HG03457 (cell line): ENCODE data around the gene GNAL.

Experiments used
- ATAC-seq: cut with Tn5 transposase; IDR thresholded peaks from one replicate; pipeline ENCODE4 v1.9.1; 2021; ENCODE audit warnings: moderate number of reproducible peaks; ENCODE audit not compliant: unreplicated experiment

GNAL gene

DNA sequence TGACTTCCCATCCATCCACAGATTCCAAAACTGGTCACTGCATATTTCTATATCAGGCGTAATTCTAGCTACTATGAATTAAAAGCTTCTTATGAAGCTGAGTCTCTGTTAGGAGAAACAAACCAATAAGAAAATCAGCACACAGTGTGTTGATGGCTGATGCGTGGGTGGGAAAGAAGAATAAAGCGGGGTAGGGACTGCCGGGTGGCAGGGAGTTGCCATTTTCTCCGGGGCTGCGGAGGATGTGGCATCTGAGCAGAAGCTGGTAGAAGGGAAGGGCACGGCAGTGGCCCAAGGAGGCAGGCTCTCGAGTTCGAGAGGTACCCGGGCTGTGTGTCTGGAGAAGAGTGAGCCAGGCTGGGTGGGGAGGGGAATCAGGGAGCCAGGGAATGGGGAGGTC is 113.5 kb downstream of the GNAL start:
- no peak for ATAC-seq

DNA sequence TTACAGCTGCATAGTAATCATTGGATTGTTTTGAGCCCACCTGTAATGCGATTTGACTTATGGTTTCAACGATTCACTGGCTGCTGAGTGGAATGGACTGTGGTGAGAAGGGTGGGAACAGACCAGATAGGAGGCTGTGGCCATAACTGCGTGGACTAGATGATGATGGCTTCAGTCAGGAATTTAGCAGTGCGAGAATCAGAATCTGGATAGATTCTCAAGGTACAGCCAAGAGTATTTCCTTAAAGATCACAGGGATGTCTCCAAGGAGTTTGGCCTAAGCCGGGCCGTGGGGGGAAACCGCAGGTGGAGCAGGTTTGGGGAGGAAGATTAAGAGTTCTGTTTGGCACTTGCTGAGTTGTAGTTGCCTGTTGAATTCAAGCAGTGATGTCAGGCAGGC is 118.2 kb downstream of the GNAL start:
- no peak for ATAC-seq

DNA sequence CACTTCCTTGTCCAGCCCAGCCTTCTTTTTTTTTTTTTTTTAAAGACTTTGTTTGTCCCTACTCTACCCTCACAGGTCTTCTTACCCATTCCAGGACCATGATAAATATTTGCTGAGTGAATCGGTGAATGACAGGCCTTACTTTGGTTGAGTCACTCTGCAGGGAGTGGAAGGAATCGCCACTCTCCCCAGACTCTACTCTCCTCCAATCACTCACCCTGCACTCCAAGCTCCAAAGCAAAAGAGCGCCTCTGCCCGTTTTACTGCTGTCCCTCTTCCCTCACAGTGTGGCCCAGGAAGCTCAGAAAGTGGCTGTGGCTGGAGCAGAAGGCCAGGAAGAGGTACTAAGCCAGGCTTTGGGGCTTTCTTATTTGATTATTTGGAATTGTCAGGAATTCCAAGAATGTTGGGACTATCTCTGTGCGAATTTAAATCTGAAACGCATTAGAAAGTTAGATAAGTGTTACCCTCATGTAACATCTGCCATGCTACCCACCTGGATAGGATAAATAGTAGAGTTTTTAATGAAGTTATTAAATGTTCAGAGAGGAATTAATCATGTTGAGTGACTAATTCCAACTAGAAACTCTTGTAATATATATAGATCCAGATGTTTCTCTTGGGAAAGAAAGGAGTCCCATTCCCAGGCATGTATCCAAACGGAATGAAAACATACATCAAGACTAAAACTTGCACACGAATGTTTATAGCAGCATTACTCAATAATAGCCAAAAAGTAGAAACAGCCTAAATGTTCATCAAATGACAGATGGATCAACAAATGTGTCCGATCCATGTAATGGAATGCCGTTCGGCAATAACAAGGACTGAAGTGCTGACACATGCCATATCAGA is 119.2 kb downstream of the GNAL start:
- ATAC-seq, result no peak

- ATAC-seq, result no peak
Observed at GRCh38 chr18:11809895-11810294, 120.8 kb downstream of the GNAL start.

GRCh38 chr18:11810379-11810778 is 121.3 kb downstream of the GNAL start:
- no peak for ATAC-seq

DNA sequence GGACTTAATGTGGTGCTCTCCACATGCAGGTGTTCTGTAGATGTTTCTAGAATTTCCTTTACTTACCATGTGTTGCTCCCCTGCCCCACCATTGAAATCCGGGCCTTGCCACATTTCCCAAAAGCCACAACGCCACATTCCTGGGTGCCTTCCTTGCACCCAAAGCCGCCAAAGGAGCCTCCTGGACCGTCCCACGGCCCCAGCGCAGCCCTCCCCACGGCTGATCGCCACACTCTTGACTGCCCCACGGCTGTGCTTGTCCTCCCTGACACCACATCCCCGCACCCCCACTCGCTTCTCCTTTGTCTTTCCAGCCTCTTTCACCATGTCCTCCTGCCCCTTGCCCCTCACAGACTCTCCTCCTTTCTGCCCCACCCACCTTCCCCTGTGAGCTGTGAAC is 121.9 kb downstream of the GNAL start:
- no peak for ATAC-seq

GRCh38 chr18:11817229-11817628 is 128.2 kb downstream of the GNAL start:
- ATAC-seq, result no peak

GRCh38 chr18:11818486-11819203 is 129.6 kb downstream of the GNAL start:
- ATAC-seq, result no peak

- ATAC-seq, result no peak
Observed at GRCh38 chr18:11819938-11820337, 130.9 kb downstream of the GNAL start.

DNA sequence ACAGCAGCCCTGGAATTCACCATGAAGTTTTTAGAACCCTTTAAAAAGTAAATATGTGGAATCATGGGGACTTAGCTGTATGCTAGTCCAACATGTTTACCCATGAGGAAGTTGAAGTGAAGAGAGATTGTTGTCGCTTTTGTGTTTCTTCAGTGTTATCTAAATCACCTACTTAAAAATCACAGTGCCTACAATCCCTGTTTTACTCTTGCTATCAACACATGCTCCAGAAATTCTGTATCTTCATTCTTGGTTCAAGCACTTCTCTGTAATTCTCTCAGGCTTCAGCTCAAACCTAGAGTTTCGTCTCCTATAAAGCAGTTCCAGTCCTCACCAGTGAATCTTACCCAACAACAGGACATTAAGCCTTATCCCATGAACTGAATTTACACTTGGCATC is 131.6 kb downstream of the GNAL start:
- no peak for ATAC-seq

DNA sequence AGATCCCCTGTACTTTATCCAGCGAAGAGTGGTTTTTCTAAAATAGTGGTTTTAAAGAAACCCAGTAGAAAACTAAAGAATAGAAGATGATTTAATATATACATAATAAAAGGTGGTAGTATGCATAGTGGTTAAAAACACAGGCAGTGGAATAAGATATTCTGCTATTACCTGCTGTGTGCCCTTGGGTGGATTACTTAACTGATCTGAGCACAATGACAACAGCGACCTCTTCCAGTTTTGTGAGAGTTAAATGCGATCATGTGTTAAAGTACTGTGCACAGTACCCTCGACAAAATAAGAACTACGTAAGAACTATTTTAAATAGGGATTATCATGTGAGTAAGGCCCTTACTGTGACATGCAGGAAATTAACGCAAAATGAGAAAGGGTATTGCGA is 132.1 kb downstream of the GNAL start:
- ATAC-seq, result no peak

DNA sequence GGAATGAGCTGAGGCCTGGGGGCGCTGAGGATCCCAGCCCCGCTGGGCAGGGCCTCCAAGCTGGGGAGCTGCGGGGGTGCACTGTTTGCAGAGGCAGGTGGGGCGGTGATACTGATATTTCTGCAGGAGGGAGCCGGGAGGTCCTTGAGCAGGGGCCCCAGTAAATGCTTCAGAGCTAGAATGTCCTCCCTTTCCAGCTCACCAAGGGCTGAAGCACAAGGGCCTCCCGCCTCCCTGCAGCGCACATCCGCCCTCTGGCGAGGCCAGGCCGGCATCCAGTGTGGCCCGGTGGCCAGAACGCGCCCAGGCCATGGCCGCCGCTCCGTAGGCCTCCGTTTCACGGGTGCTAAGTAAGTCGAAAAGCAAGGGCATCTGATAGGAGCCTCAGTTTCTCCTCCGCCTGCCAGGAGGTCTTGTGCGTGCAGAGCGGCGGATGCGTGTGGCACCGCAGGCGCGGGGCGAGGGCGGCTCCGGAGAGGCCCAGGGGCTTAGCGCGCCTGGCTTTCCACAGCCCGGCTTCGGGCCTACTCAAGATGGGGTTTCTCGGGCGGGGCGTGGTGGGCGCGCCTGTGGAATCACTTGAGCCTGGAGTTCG is 132.7 kb downstream of the GNAL start:
- ATAC-seq, result no peak

DNA sequence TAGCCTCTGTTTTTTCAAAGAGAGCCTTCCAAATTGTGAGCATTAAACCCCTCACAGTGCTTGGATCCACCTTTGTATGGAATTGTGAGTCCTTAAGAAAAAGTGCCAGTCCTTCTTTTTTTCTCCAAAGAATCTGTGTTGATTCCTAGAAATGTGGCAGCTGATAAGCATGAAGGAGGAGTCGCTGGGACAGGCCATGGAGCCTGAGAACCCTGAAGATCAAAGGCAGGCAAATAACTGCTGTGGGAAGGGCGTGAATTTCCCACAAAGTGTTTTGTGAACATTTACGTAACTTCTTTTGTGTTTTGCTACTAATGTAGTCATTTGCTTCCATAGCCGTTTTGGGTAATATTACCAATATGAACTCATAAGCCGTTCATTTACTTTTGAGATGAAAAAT is 134.5 kb downstream of the GNAL start:
- ATAC-seq, result no peak

DNA sequence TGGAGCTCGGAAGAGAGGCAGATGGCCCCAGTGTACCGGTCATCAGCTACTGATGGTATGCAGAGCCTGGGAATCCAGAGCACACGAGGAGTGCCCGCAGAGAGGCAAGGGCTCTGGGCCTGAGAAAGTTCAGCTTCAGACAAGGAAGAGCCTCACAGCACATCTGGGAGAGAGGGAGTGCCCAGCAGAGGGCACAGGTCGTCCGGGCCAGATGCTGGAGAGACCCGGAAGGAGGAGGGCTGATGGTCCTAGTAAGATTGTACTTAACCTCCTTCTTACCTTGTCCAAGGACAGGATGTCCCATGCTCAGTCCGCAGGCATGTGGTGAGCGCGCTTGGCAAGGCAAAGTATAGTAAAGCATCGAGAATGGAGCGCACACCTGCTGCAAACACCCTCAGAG is 137.8 kb downstream of the GNAL start:
- ATAC-seq, result no peak

DNA sequence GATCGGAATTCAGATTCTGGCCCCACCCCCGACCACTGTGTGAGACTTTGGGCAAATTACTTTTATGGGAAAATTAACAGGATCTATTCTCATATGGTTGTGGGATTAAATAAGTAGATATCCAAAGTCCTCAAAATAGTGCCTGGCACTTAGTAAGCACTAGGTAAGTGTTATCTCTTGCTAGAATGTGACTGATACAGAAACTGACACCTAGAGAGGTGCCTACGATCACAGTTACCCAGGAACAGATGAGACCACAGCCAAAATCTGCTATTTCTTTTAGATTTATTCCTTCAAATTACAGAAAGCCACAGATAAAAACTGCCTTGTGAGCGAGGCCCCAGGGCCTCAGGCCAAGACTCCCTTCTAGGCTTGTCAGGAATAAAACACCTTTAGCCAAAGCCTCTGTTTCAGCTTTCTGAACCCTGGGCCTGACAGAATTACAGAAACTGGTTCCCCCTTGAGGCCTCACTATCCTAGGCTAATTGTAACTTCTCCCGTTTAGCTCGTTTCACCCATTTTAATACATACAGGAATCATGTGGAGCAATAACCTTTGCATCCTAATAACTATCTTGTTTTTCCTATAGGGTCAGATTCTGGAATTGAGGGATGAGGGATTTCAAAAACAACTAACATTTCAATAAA is 139.8 kb downstream of the GNAL start:
- no peak for ATAC-seq

DNA sequence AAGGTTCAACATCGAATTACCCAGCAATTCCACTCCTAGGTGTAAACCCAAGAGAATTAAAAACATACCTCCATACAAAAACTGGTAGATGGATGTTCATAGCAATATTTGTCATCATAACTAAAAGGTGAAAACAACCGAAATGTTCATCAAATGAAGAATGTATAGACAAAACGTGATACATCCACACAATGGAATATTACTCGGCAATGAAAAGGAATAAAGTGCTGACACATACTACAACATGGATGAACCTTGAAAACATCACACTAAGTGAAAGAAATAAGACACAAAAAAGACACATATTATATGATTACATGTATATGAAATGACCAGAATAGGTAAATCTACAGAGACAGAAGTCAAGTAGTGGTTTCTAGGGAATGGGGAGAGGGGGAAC is 141.5 kb downstream of the GNAL start:
- no peak for ATAC-seq

DNA sequence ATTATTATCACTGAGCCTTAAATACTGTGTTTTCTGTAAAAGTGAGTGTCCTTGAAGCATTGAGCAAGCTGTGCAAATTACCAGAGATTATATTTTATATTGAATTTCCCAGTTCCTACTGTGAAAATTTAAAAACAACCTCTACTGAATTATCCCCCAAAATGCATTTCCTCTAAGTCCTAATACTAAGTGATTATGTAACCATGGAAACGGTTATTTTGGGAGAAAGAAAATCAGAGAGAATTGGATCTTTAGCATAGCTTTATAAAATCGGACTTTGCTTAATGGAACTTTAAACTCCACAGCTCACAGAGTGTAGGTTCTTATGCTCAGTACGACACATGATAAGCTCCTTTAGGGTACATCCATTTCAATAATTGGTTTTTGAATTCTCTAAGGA is 142.9 kb downstream of the GNAL start:
- no peak for ATAC-seq

GRCh38 chr18:11834772-11835171 is 145.7 kb downstream of the GNAL start:
- no peak for ATAC-seq

GRCh38 chr18:11839556-11839955 is 150.5 kb downstream of the GNAL start:
- ATAC-seq, result no peak

DNA sequence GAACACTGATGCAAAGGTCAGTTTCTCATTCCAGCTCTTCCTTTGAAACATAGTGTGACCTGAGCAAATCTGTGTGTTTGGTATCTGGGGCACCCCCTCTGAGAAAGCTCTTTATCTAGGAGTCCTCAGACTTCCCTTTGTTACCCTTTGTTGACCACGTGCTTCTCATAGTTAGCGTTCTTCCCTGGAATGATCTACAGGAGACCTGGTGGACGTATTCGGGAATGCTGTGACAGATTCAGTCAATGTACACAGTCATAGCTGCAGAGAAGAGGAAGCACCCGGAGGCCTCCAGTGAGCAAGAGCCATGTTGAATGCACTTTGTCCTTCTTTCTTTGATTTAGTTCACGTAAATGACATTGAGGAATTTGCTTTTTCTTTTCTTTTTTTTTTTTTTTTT is 151.4 kb downstream of the GNAL start:
- no peak for ATAC-seq

- no peak for ATAC-seq
Observed at GRCh38 chr18:11842562-11842961, 153.5 kb downstream of the GNAL start.

DNA sequence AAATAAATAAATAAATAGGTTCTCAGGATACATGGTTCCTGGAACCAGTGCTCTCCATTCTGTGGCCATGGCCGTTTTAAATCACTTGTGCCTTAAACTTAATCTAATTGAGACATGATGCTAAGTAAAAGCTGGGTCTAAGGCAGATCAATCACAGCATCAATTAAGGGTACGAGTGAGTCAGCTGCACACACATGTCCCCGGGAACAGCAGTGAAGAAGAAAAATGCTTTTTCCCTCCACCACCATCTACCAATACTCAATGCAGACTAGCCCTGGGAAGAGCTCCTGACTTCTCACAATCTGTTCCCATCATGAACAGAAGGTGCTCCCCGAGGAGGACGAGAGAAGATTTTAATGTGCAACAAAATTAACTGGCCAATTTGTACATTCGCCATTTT is 155.4 kb downstream of the GNAL start:
- no peak for ATAC-seq
